ENCODE measurements around the gene KIF5A. TPM values are rescaled to one million over a fixed set of nuclear protein-coding genes. Genes with fewer than 3 reads are reported as not detected.

The KIF5A gene
- total RNA-seq, 4 donors from 2014 or later = 2.1 to 3.2 (median 2.4) TPM

DNA sequence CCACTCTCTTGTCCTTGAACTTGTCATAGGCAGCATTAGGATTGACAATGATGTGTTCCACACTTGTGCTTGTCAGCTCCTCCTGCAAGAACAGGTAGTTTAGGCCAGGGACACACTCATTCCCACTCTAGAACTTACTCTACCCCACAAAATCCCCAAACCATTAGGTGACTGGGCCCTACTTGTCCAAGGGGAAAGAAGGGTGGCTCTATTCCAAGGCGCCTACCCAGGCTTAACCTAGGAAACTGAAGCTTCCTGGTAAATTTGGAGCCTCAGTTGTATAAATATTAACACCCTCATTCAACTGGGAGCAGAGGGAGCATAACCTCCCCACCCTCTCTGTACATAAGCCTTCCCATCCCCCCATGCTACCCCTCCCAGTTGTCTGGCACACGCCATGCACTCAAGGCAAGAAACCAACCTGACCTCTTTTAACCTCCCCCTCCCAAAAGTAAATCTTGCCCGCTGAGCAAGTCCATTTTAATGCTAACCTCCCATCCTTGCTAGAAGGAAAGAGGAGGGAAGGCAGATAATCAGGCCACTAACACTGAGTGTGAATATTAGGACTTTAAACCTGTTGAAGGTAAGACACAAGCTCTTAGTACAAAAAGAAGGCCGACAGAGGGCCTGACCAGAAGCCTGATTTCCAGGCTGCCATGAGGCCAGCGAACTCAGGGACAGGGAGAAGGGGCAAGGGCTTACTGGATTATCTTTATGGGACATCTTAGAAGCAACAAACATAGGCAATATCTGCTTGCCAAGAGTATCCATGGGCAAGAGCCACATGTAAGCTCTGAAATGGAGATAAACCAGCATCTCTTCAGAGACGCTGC, 13.9 kb upstream of the KIF5A start:
- H3K27ac ChIP-seq (replicated peaks in 1 of 4) = no peak overlapping the region
- no peaks in the 10 kb centered on the region for H3K27me3 ChIP-seq
- peaks cover 37 to 88% (median 81%) of the 10 kb centered on the region in 4 donors for H3K36me3 ChIP-seq
- intact Hi-C loops (cut with DNase I) = no loop called here
- 79% methylated on average over 6 of the region's 6 CpGs for WGBS
- peaks cover 0 to 3% (median 1%) of the 10 kb centered on the region in 4 donors for H3K4me1 ChIP-seq
- H3K4me3 ChIP-seq = no peak overlapping the region
- no peaks in the 10 kb centered on the region for H3K9me3 ChIP-seq
- TF ChIP-seq EP300 (IDR thresholded peaks at IDR 0.05) = no peak
- TF ChIP-seq, protein P1, sequence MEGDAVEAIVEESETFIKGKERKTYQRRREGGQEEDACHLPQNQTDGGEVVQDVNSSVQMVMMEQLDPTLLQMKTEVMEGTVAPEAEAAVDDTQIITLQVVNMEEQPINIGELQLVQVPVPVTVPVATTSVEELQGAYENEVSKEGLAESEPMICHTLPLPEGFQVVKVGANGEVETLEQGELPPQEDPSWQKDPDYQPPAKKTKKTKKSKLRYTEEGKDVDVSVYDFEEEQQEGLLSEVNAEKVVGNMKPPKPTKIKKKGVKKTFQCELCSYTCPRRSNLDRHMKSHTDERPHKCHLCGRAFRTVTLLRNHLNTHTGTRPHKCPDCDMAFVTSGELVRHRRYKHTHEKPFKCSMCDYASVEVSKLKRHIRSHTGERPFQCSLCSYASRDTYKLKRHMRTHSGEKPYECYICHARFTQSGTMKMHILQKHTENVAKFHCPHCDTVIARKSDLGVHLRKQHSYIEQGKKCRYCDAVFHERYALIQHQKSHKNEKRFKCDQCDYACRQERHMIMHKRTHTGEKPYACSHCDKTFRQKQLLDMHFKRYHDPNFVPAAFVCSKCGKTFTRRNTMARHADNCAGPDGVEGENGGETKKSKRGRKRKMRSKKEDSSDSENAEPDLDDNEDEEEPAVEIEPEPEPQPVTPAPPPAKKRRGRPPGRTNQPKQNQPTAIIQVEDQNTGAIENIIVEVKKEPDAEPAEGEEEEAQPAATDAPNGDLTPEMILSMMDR (IDR thresholded peaks at IDR 0.05) = no peak
- no peak for TF ChIP-seq POLR2AphosphoS5 (IDR thresholded peaks at IDR 0.05)
- no peak for TF ChIP-seq POLR2A (IDR thresholded peaks at IDR 0.05; ENCODE audit: low read depth)
- DNase-seq (ENCODE audit: extremely low spot score) = no peak

DNA sequence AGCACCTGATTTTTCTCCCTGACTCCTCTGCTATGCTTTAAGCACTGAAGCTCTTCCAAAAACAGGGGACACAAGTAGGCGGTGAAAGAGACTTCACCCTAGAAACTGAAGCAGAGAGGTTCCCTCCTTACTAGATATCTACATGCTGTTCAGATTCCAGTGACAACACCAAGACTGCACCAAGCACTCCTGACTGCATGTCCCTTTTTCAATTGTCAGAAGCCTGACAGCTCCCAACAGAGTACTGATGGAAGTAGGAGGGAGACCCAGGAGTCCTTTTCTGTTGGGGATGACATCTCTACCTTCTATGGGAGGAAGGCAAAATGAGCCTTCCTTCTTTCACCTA, 13.3 kb upstream of the KIF5A start:
- peaks cover 0 to 9% (median 4%) of the 10 kb centered on the region in 4 donors for H3K4me1 ChIP-seq
- no peaks in the 10 kb centered on the region for H3K9me3 ChIP-seq
- DNase-seq (ENCODE audit: extremely low spot score) = no peak
- no peak overlapping the region for H3K27ac ChIP-seq (replicated peaks in 1 of 4)
- H3K4me3 ChIP-seq = no peak overlapping the region
- H3K27me3 ChIP-seq = no peaks in the 10 kb centered on the region
- WGBS = 100% methylated on average over 1 of the region's 1 CpG
- H3K36me3 ChIP-seq = peaks cover 31 to 88% (median 80%) of the 10 kb centered on the region in 4 donors
- TF ChIP-seq, protein P1 (IDR thresholded peaks at IDR 0.05) = no peak
- TF ChIP-seq EP300 (IDR thresholded peaks at IDR 0.05) = no peak
- no peak for TF ChIP-seq POLR2A (IDR thresholded peaks at IDR 0.05; ENCODE audit: low read depth)
- no peak for TF ChIP-seq POLR2AphosphoS5 (IDR thresholded peaks at IDR 0.05)
- intact Hi-C loops (cut with DNase I) = no loop called here

DNA sequence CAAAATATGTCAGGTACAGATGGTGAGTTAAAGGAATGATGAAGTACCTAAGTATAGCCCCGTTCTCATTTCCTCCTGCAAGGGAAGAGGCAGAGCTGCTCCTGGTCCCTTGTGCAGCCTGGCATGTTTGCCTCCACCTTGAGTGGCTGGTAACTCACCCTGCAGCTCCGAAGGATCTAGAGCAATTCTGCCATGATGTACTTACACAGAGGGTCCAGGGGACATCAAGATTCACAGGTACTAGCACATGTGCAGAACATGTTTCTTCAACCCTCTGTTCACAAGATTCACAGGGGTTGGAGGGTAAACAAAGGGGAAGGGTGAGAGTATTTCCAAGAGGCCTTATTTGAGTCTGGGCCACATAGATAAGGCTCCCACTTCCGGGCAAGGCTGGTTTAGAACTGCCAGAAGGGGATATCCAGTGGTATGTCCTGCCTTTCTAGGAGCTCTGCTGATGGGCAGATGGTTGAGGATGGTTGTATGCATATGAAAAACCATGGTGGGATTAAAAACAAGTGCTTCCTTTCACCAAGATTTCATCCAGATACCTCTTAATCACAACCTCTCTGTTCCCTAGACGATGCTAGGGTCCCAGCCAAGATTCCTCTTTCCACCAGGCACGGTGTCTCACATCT, 10.6 kb upstream of the KIF5A start:
- Histone ChIP-seq H3K27ac (replicated peaks in 1 of 4) (no peak overlapping the region), H3K4me1 (peaks cover 6 to 22% (median 14%) of the 10 kb centered on the region in 4 donors), H3K4me3 (no peak overlapping the region), H3K36me3 (peaks cover 14 to 76% (median 66%) of the 10 kb centered on the region in 4 donors), H3K9me3 (no peaks in the 10 kb centered on the region), H3K27me3 (no peaks in the 10 kb centered on the region)
- intact Hi-C loops (cut with DNase I) = no loop called here
- 84% methylated on average over 5 of the region's 5 CpGs for WGBS
- no peak for TF ChIP-seq EP300 (IDR thresholded peaks at IDR 0.05)
- TF ChIP-seq POLR2AphosphoS5 (IDR thresholded peaks at IDR 0.05) = no peak
- no peak for TF ChIP-seq POLR2A (IDR thresholded peaks at IDR 0.05; ENCODE audit: low read depth)
- DNase-seq (ENCODE audit: extremely low spot score) = no peak

DNA sequence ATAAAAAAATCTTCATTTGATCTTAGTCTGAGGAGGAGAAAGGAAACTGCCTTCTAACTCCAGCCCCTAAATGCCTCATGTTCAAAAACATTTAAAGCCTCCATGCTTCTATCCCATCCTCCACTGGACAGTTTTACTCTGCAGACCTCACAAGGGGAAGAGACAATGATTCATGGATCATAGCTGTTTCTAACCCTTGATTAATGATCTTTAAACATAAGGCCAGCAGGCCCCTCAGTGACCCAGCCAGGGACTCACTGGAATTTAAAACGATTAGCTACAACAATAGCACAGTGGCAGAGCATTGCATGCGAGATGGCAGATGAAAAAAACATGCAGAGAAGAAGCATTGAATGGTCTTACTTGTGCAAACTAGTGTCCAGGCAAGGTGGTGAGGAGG, 8.8 kb upstream of the KIF5A start:
- peaks cover 21 to 40% (median 30%) of the 10 kb centered on the region in 4 donors for H3K4me1 ChIP-seq
- H3K9me3 ChIP-seq = no peaks in the 10 kb centered on the region
- TF ChIP-seq POLR2A (IDR thresholded peaks at IDR 0.05; ENCODE audit: low read depth) (no peak), POLR2AphosphoS5 (IDR thresholded peaks at IDR 0.05) (no peak), EP300 (IDR thresholded peaks at IDR 0.05) (no peak)
- TF ChIP-seq, protein P1 (IDR thresholded peaks at IDR 0.05) = no peak
- no peaks in the 10 kb centered on the region for H3K27me3 ChIP-seq
- H3K36me3 ChIP-seq = peaks cover 6 to 59% (median 54%) of the 10 kb centered on the region in 4 donors
- DNase-seq (ENCODE audit: extremely low spot score) = no peak
- intact Hi-C loops (cut with DNase I) = no loop called here
- H3K4me3 ChIP-seq = no peak overlapping the region
- WGBS = 34% methylated on average over 2 of the region's 2 CpGs
- H3K27ac ChIP-seq (replicated peaks in 1 of 4) = no peak overlapping the region

DNA sequence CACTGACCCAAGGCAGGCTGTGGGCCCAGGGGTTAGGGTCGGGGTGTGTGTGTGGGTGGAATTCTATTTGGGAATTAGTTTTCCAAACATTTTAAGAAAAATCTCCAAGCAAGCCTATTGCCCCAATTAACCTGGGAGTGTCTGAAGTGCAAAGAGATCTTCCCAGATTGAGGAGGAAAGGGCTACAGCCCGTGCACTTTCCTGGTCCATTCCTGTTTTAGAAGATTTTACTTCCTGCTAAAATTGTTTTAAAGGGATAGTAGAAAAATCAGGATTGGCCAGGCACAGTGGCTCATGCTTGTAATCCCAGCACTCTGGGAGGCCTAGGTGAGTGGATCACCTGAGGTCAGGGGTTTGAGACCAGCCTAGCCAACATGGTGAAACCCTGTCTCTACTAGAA, 8.1 kb upstream of the KIF5A start:
- Histone ChIP-seq H3K4me1 (peaks cover 25 to 45% (median 34%) of the 10 kb centered on the region in 4 donors), H3K36me3 (peaks cover 6 to 55% (median 54%) of the 10 kb centered on the region in 4 donors), H3K9me3 (no peaks in the 10 kb centered on the region), H3K27me3 (no peaks in the 10 kb centered on the region), H3K4me3 (no peak overlapping the region), H3K27ac (replicated peaks in 1 of 4) (no peak overlapping the region)
- no peak for TF ChIP-seq POLR2A (IDR thresholded peaks at IDR 0.05; ENCODE audit: low read depth)
- TF ChIP-seq EP300 (IDR thresholded peaks at IDR 0.05) = no peak
- TF ChIP-seq POLR2AphosphoS5 (IDR thresholded peaks at IDR 0.05) = no peak
- TF ChIP-seq, protein P1 (IDR thresholded peaks at IDR 0.05) = no peak
- 74% methylated on average over 2 of the region's 2 CpGs for WGBS
- intact Hi-C loops (cut with DNase I) = no loop called here
- no peak for DNase-seq (ENCODE audit: extremely low spot score)

Measured in esophagus muscularis mucosa (tissue), 4 donors.